Ovary (tissue), 9 donors: ENCODE data around the gene AUTS2. TPM values are rescaled to one million over a fixed set of nuclear protein-coding genes. Genes with fewer than 3 reads are reported as not detected.

ENCODE experiments used
- DNase-seq, 5 donors: peaks; one replicate each; pipeline ENCODE4 v3.0.0-alpha.2; 2019 to 2020
- H3K27ac ChIP-seq, 2 donors: fragments of 200-600 bp; one replicate each; pipeline versions ENCODE4 v1.5.1 to v1.8.0; 2019 to 2022
- H3K27me3 ChIP-seq: fragments of 200-600 bp; one replicate; pipeline ENCODE4 v1.8.0; 2022
- H3K36me3 ChIP-seq: fragments of 200-600 bp; sonication (generic); one replicate; pipeline ENCODE4 v1.5.1; 2019
- H3K4me1 ChIP-seq: one replicate; pipeline ENCODE4 v1.8.1; 2013; ENCODE audit warnings: mild to moderate bottlenecking, moderate library complexity; ENCODE audit not compliant: insufficient read depth
- H3K4me3 ChIP-seq: fragments of 200-600 bp; sonication (generic); one replicate; pipeline ENCODE4 v1.5.1; 2017
- H3K9me3 ChIP-seq, 2 donors: fragments of 200-600 bp in 1 of 2; sonication (generic) in 1 of 2; one replicate each; pipeline versions ENCODE4 v1.5.1 to v1.8.1; 2013 to 2019; ENCODE audit warnings: mild to moderate bottlenecking in 1 of 2, moderate library complexity in 1 of 2
- EP300 ChIP-seq: sonication (generic); formaldehyde crosslinking; IDR thresholded peaks from one replicate; pipeline ENCODE4 v1.6.1; 2017; ENCODE audit warnings: antibody characterized with exemption
- POLR2A ChIP-seq: fragments of 450-650 bp; IDR thresholded peaks from one replicate; pipeline ENCODE4 v1.6.1; 2017; ENCODE audit warnings: antibody characterized with exemption, mild to moderate bottlenecking, moderate library complexity
- WGBS, 3 donors: extraction: QIAGEN DNeasy Blood & Tissue Kit in 1 of 3; methylation state at CpG; one replicate each; pipeline versions ENCODE4 v1.1.5 to v1.1.7; 2013 to 2017; 5-methylcytosine and 5-hydroxymethylcytosine counted together
- intact Hi-C, 4 donors: fragments of 100-400 bp; cut with DNase I; formaldehyde crosslinking; loops; one replicate each; pipeline versions ENCODE4 v1.11.0 to v1.15.1; 2022 to 2023
- polyA plus RNA-seq, 2 donors: library from polyadenylated mRNA; stranded (reverse); fragments of 200-250 nt in 1 of 2; fragments of 350-450 nt in 1 of 2; fragmentation: Illumina TruSeq in 1 of 2; extraction: RNeasy Lipid Tissue Mini Kit (QIAGEN cat#74804) in 1 of 2; gene quantifications; one replicate each; pipeline ENCODE4 v1.2.3, GENCODE V29; 2013 to 2014
- total RNA-seq, 7 donors: library from RNA; depleted of rRNA in 2 of 7; stranded (reverse); fragments of >200 nt in 2 of 7; fragmentation: NEBNext Ultra II Directional in 3 of 7; extraction: Animal tissue kit (Norgen Biotek cat#: 25700) in 3 of 7; gene quantifications; one replicate each; pipeline versions ENCODE4 v1.1.0 to v1.2.4, GENCODE V29; 2016 to 2023
- TF ChIP-seq, protein P1 (sequence below), 3 donors: fragments of 450-650 bp in 2 of 3; fragments of 200-600 bp in 1 of 3; IDR thresholded peaks; one replicate each; pipeline versions ENCODE4 v1.5.1 to v1.8.0; 2016 to 2022; ENCODE audit warnings: antibody characterized with exemption in 3 of 3, mild to moderate bottlenecking in 1 of 3
- donor health status: DM: no; HTN: no; CAD: no; lungs with moderate emphysema.
- donor health status: DM: no; HTN: no; CAD: no.
- donor health status: Bipolar disorder and iron deficiency.
- donor health status: DM: yes; HTN: yes; CAD: no.
- donor health status: DM: no; HTN: no; CAD: no.
- donor health status: DM: yes; HTN: yes; CAD: no.

AUTS2 gene
- total and polyA plus RNA-seq, 9 donors: 18.3 to 60.9 (median 44.9) TPM

- WGBS, 3 donors: 79 to 88% (median 86%) methylated on average over 5 of the region's 5 CpGs
- Histone ChIP-seq H3K4me3 (no peak overlapping the region), H3K27ac (no peak overlapping the region), H3K9me3 (no peaks in the 10 kb centered on the region), H3K4me1 (peaks cover 5% of the 10 kb centered on the region), H3K36me3 (no peaks in the 10 kb centered on the region), H3K27me3 (no peaks in the 10 kb centered on the region)
- no peak for DNase-seq
- intact Hi-C loops: no loop called here
- TF ChIP-seq, protein P1, sequence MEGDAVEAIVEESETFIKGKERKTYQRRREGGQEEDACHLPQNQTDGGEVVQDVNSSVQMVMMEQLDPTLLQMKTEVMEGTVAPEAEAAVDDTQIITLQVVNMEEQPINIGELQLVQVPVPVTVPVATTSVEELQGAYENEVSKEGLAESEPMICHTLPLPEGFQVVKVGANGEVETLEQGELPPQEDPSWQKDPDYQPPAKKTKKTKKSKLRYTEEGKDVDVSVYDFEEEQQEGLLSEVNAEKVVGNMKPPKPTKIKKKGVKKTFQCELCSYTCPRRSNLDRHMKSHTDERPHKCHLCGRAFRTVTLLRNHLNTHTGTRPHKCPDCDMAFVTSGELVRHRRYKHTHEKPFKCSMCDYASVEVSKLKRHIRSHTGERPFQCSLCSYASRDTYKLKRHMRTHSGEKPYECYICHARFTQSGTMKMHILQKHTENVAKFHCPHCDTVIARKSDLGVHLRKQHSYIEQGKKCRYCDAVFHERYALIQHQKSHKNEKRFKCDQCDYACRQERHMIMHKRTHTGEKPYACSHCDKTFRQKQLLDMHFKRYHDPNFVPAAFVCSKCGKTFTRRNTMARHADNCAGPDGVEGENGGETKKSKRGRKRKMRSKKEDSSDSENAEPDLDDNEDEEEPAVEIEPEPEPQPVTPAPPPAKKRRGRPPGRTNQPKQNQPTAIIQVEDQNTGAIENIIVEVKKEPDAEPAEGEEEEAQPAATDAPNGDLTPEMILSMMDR (IDR thresholded peaks at IDR 0.05): no peak
- TF ChIP-seq EP300: no peak
- no peak for TF ChIP-seq POLR2A
These were observed 1017.9 kb downstream of the AUTS2 start for GRCh38 chr7:70616211-70616610.

- no peak for TF ChIP-seq EP300
- no peak for TF ChIP-seq POLR2A
- TF ChIP-seq, protein P1 (IDR thresholded peaks at IDR 0.05): no peak
- WGBS, 3 donors: 95 to 98% (median 97%) methylated on average over 3 of the region's 3 CpGs
- Histone ChIP-seq H3K4me1 (peaks cover 5% of the 10 kb centered on the region), H3K9me3 (no peaks in the 10 kb centered on the region), H3K36me3 (no peaks in the 10 kb centered on the region), H3K27ac (no peak overlapping the region), H3K27me3 (no peaks in the 10 kb centered on the region), H3K4me3 (no peak overlapping the region)
- intact Hi-C loops: no loop called here
- DNase-seq: no peak
These were observed 1018.5 kb downstream of the AUTS2 start for GRCh38 chr7:70616821-70617220.

DNA sequence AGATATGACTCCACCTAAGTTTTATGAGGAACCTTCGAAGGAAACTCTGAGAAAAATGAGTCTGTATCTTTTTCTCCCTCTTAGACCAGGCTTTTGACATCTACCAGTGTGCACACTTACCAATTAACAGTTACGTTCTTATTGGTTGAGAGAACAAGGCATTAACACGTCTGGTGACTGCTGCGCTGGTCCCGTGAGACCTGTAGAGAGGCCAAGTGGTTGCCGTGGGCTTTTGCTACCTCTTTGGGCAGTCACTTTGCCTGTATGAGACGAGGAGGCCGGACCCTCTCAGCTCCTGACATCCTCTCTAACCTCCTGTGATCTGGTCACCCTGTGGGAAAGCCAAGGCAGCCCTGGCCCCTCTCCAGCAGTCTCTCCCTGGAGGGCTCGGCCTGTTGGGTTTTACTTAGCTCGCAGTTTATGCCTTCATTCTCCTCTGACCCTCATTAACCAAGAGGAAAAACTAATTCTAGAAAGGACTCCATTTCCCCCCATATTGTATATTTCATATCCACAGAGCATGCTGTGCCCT lies 1019.8 kb downstream of the AUTS2 start:
- DNase-seq: no peak
- no peak for TF ChIP-seq EP300
- TF ChIP-seq, protein P1 (IDR thresholded peaks at IDR 0.05): no peak
- no peak for TF ChIP-seq POLR2A
- Histone ChIP-seq H3K9me3 (no peaks in the 10 kb centered on the region), H3K27ac (no peak overlapping the region), H3K27me3 (no peaks in the 10 kb centered on the region), H3K4me1 (peaks cover 5% of the 10 kb centered on the region), H3K36me3 (no peaks in the 10 kb centered on the region), H3K4me3 (no peak overlapping the region)
- intact Hi-C loops: no loop called here
- WGBS, 3 donors: 79 to 90% (median 81%) methylated on average over 10 of the region's 10 CpGs

DNA sequence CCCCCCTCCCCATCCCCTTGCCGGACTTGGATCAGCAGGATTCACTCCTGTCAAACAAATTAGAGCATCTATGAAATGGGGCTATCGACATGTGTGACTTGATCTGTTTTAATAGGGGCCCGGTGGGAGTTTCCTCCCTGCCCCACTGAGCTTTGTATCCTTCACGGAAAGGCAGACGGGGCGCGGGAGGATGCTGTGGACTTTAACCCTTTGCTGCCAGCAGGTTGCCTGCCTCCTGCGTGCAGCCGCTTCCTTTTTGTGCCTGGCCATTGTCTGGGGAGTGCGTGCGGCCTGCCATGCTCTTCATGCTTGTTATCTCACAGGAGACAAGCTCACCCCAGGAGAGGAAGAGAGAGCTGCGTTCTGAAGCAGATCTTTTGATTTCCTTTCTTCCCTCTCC lies 1020.9 kb downstream of the AUTS2 start:
- H3K4me3 ChIP-seq: no peak overlapping the region
- no peaks in the 10 kb centered on the region for H3K27me3 ChIP-seq
- no peak for DNase-seq
- H3K27ac ChIP-seq: no peak overlapping the region
- H3K4me1 ChIP-seq: peaks cover 5% of the 10 kb centered on the region
- no peaks in the 10 kb centered on the region for H3K36me3 ChIP-seq
- 64 to 77% (median 67%) methylated on average over 12 of the region's 12 CpGs for WGBS, 3 donors
- H3K9me3 ChIP-seq: no peaks in the 10 kb centered on the region
- intact Hi-C loops: no loop called here
- TF ChIP-seq, protein P1 (IDR thresholded peaks at IDR 0.05): no peak
- TF ChIP-seq POLR2A (no peak), EP300 (no peak)
